Right forelimb (tissue), 1 donor: ENCODE results near the gene PARL.
"Not testable (repeated sequence)": the region's sequence is repeated elsewhere in the genome, so short reads cannot be mapped to it uniquely, and the experiment has no call there.

Experiments
- DNase-seq: peaks from one replicate; pipeline ENCODE4 v3.0.0-alpha.2; 2018

Gene PARL

DNA sequence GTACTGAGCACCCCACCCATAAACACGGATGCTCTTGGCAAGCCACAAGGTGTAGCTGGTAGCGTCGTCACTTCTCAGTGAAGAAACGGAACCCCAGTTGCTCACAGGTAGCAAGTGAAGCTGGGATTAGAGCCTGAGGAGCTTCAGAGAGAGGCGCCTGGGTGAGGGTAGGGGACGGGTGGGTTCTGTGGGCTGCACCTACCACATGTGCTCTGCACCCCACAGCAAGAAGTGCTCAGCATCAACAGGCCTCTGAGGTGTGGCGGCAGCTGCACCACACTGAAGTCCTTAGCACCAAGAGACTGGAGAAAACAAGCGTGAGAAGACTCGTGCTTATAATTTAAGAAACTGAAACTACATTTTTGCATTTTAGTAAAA, 69.1 kb downstream of the PARL start:
- DNase-seq = no peak

GRCh38 chr3:183814240-183814639, 70.4 kb downstream of the PARL start:
- DNase-seq = no peak

- no peak for DNase-seq
Observed at GRCh38 chr3:183812761-183813445, 71.8 kb downstream of the PARL start.

DNA sequence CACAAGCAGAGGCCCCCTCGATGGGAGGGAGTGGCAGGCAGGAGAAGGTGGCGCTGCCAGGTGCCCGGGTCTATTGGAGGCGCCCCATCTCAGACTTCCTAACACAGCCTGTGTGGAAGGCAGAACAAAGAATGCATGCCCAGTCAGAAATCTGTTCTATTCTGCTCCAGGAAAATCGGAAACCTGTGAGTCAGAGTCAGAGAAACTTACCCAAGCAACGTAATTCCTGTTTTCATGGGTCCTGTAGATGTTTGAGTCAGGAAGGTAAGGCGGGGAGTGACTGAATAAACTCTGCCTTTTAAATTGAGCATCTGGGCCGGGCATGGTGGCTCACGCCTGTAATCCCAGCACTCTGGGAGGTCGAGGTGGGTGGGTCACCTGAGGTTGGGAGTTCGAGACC, 73.0 kb downstream of the PARL start:
- no peak for DNase-seq

GRCh38 chr3:183810643-183811594, 73.8 kb downstream of the PARL start:
- DNase-seq = no peak

- DNase-seq = no peak
Observed at GRCh38 chr3:183809270-183809669, 75.4 kb downstream of the PARL start.

GRCh38 chr3:183808355-183808754, 76.3 kb downstream of the PARL start:
- no peak for DNase-seq

- DNase-seq = no peak
Observed at GRCh38 chr3:183807881-183808280, 76.8 kb downstream of the PARL start.

GRCh38 chr3:183807209-183807728, 77.4 kb downstream of the PARL start:
- DNase-seq = no peak

GRCh38 chr3:183802989-183803388, 81.7 kb downstream of the PARL start:
- DNase-seq = no peak

GRCh38 chr3:183801601-183802000, 83.1 kb downstream of the PARL start:
- no peak for DNase-seq

DNA sequence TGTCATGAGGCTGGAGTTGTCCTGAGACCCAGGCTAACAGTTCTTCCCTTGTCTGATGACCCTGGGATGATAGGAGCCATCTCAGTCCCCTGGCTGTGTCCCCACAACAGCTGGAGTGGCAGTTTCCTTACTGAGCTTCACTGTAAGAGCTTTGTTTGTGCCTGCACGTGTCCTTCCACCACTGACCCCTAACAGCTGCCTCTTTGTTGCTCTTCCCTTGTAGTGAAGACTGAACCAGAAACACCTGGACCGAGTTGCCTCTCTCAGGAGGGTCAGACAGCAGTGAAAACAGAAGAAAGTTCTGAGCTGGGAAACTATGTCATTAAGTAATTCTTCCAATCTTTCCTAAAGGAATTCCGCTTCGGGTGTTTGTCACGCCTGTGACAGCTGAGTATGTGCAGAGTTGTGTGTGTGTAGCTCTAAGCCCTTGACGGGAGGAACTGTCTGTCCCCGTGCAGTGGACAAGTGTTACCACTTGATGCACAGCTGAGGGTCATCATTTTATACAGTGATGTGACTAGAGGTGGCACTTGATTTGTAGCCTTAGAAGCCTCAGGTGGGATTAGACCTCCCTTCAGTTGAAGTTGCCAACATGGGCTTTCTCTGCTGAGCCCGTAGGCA, 84.3 kb downstream of the PARL start:
- DNase-seq = no peak

DNA sequence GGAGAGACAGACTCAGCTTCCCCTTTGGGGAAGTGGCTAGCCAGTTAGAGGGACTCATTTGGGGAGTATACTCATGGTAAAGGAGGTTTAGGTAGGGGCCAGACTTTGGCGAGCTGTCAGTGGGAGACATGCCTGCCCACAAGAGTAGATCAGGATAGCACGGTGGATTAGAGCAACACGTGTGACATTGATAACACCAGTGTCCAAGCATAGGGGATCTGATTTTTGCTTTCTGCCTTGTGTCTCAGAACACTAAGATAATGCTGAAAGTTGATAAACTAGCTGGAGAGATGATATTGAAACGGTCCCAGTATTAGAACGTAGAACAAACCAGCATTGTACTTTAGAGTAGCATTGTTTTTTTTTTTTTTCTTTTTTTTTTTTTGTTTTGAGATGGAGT, 85.2 kb downstream of the PARL start:
- no peak for DNase-seq

GRCh38 chr3:183797996-183798395, 86.7 kb downstream of the PARL start:
- DNase-seq = no peak

DNA sequence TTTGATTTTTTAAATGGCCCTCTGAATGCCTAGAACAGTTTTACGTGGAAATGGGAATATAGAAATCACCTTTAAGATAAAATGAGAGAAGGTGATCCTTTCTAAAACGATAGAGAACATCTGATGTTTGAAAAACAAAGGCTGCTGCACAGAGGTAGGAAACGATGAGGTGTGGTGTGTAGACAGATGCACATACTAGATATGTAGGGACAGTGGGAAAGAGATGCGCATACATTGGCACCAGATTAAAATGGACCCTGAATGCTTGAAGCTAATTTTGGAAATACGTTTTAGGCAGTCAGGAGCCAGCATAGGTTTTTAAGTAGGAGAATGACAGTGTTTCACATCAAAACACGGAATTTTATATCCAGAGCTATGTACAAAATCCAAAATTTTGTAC, 88.3 kb downstream of the PARL start:
- DNase-seq = no peak

GRCh38 chr3:183794452-183794851, 90.2 kb downstream of the PARL start:
- DNase-seq = no peak

GRCh38 chr3:183792976-183793375, 91.7 kb downstream of the PARL start:
- DNase-seq = no peak

DNA sequence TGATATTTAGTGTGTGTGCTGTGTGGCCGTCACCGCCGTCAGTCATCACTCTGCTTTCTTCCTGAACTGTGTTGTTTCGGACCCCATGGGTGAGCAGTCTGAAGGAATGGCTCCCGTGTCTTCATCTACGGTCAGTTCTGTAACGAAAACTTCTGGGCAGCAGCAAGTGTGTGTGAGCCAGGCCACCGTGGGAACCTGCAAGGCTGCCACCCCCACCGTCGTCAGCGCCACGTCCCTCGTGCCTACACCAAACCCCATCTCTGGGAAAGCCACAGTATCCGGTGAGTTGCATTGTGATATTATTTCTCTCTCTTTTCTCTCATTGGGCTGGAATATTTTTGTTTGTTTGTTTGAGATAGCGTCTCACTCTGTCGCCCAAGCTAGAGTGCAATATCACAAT, 94.0 kb downstream of the PARL start:
- DNase-seq = no peak

GRCh38 chr3:183789826-183790225, 94.9 kb downstream of the PARL start:
- DNase-seq = no peak

DNA sequence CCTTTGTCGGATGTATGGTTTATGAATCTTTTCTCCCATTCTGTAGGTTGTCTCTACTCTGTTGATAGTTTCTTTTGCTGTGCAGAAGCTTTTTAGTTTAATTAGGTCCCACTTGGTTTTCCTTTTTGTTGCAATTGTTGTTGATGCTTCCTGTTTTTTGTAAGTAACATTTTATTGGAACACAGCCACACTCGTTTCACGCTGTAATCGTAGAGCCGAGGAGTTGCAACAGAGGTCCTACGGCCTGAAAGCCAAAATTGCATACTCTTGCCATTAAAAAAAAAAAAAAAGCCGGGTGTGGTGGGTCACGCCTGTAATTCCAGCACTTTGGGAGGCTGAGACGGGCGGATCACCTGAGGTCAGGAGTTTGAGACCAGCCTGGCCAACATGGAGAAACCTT, 100.2 kb downstream of the PARL start:
- DNase-seq = not testable (repeated sequence)

- DNase-seq = no peak
Observed at GRCh38 chr3:183782576-183783276, 102.0 kb downstream of the PARL start.

DNA sequence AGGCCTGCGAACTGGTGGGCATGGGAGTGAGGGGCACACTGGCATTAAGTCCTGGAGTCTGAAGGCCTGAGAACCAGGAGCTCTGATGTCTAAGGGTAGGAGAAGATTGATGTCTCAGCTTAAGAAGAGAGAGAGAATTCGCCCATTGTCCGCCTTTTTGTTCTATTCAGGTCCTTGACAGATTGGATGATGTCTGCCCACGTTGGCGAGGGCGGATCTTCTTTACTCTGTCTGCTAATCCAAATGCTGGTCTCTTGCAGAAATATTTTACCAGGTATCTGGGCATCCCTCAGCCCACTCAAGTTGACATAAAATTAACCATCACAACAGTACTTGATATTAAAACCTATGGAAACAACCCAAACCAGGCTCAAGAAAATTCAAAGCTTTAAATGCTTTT, 103.4 kb downstream of the PARL start:
- no peak for DNase-seq

DNA sequence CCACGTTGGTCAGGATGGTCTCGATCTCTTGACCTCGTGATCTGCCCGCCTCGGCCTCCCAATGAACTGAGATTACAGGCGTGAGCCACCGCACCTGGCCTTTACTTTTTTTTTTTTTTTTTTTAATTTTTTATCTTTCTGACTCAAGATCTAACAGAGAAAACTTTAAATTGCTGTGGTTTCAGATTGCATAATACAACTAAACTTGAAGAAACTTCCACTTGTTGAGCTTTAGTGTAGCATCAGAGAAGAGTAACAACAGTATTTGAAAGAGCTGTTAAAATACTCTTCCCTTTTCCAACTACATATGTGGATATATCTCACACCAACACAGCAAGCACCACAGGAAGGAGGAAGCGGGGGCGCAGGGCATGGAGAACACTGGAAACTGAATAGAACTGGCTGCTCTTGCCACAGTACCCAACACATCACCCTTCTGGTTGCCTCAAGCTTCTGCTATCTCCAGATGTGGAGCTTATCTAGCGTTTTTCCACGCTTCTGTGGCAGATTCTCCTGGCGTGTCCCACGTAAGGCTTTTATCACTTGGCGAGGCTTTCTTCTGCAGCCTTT, 104.7 kb downstream of the PARL start:
- DNase-seq = no peak
